ENCODE data around the gene SP1.
"Not testable (repeated sequence)": the region's sequence is repeated elsewhere in the genome, so short reads cannot be mapped to it uniquely, and the experiment has no call there.

Gene SP1

DNA sequence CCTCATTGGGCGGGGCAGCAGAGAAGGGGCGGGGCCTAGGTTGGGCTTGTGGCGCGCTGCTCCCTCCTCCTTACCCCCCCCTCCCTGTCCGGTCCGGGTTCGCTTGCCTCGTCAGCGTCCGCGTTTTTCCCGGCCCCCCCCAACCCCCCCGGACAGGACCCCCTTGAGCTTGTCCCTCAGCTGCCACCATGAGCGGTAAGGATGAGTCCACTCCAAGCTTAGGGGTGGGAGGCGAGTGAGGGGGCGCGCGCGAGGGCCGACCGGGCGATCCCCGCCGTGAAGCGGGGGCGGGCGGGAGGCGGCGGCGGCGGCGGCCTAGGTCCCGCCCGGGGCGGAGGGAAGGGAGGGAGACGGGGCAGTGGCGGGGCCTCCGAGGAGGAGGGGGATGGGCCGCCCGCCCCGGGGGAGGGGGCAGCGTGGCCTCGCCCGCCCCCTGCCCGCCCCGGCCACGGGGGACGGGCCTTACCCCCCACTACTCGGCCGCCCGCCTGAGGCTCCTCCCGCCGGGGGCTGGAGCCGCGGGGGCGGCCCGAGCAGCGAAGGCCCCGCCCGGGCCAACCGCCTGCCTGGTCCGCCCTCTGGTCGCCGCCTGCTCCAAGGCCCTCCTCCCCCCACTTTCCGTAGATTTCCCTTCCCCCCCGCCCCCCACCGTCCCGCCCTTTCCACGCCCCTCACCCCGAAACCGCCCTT, at the start of gene SP1:
Gene SP1 (plus strand): TSS at position 73 of the 690 bp plus-strand sequence. CDS start 116 bp downstream, at position 189.
- DNase-seq, result peak; percentile 84 to 88

DNA sequence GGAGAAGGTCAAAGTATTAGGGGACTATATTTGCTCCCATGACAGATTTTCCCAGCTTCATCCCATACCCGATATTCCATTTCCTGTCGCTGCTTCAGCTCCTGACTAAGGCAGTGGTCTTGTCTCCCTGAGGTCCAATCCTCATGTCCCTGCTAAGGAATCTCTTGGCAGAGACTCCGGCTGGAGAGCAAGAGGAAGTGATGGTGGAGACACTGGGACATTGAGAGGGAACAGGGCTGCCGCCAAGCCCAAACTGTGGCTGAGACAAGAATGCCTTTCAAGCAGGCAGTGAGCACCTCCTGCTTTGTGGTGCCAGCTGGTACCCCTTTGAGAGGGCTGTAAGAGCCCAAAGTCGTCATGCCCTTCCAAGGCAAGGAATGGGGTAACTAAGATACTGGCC, 49.3 kb upstream of the SP1 start:
- DNase-seq, result no peak

- not testable (repeated sequence) for DNase-seq
Observed at GRCh38 chr12:53332339-53332738, 47.6 kb upstream of the SP1 start.

DNA sequence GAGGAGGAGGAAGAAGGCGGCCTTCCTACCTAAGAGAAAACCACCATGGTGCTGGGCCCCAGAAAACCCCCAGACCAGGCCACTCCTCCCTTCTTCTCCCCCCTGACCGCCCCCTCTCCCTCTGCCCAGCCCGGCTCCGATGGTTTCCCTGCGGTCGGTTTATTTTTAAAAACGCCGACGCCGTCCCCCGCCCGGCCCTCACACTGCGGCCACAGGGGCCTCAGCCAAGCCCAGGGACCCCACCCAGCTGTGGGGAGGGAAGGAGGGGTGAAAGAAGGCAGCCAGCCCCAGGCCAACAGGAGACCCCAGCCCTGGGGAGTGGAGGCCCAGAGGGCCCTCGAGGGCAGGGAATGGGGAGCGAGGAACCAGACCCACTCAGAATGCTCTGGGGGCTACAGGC, 47.2 kb upstream of the SP1 start:
- DNase-seq, result no peak

DNA sequence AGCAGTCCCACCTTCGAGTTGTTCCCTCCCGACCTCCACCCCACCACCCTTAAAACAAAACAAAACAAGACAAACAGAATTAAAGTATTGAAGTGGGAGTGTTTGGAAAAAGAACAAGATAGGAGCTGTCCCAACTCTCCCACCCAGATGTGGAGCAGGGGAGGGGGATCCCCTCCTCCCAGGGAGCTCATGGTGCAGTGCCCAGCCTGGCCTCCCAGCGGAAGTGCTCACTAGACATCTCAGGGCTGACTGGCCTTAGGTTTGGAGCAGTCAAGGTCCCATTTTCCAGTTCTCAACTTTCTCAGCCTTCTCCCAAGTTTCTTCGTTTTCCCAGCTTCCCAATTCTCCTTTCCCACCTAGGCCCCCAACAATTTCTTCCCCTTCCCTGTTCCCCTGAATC, 46.7 kb upstream of the SP1 start:
- no peak for DNase-seq

GRCh38 chr12:53333845-53334244, 46.1 kb upstream of the SP1 start:
- DNase-seq, result no peak

GRCh38 chr12:53334822-53335221, 45.2 kb upstream of the SP1 start:
- no peak for DNase-seq

DNA sequence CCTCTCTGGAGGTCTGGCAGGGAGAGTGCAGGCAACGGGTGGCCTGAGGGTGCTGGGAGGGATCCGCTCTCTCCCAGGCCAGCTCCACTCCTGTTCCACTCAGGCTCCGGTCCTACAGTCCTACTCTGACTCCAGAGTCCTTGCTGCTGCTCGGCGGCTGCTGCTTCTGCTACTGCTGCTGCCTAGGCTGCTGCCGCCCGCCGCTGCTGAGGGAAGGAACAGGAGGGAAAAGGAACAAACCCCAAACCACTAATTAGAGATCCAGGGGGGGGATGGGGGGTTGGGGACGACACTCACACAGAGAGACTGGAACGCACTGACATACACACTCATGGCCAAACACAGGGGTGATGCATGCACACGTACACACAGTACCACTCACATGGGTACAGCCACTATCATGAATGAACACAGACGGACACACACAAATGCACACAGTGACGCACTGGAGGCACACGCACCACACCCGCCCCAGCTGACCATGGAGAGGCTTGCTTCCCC, 43.7 kb upstream of the SP1 start, which contains the start of gene SP7:
Gene SP7 (minus strand): TSS at position 174 of the 501 bp plus-strand sequence. CDS start 708 bp downstream, outside the sequence.
- DNase-seq, result no peak

DNA sequence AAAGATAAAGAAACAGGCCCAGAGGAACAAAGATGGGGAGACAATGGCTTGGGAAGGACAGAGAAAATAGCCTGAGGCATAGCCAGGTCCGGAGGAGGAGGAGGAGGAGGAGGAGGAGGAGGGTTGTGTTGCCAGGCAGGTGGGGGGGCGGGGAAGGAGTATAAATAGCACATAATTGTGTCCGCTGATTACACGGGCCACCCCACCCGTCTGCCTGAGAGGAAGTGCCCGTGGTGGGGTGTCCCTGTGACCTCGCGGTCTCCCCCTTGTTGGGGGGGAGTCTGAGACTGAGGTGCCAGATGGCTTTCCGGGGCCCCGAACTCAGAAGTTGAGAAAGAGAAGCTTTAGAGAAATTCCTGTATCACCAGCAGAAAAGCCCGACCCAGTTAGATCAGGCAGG, 42.0 kb upstream of the SP1 start:
- DNase-seq, result no peak

DNA sequence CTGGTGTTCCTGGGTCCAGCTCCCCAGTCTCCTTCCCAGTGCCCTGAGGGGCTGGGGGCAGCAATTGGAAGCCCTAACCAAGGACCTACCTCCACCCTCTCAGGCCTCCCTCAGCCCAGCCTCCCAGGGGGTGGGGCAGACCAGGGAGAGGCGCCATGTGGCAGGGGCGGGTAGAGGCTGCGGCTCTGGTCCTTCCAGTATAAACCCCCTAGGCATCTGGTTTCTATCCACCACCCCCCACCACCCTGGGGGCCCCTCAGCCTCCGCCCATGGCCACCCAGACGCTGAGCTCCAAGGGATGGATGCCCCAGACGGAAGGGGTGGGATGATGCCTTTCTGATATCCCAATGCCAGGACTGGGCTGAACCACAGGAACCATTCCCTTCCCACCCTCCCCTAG, 41.1 kb upstream of the SP1 start:
- no peak for DNase-seq

- DNase-seq, result no peak
Observed at GRCh38 chr12:53340398-53340797, 39.6 kb upstream of the SP1 start.

DNA sequence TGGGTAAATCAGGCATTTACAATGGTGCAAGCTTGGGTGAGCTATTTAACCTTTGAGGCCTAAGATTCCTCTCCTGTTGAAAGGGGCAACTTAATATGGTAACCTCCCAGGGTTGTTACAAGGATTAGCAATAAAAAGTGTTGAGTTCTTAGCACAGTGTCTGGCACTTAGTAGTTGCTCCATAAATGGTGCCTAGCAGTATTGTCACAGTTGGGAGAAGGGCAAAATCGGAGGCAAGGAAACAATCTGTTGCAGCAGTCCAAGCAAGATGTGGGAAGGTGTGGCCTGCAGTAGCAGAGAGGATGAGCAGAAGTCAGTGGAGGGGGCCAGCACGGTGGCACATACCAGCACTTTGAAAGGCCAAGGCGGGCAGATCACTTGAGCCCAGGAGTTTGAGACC, 36.5 kb upstream of the SP1 start:
- DNase-seq, result no peak

DNA sequence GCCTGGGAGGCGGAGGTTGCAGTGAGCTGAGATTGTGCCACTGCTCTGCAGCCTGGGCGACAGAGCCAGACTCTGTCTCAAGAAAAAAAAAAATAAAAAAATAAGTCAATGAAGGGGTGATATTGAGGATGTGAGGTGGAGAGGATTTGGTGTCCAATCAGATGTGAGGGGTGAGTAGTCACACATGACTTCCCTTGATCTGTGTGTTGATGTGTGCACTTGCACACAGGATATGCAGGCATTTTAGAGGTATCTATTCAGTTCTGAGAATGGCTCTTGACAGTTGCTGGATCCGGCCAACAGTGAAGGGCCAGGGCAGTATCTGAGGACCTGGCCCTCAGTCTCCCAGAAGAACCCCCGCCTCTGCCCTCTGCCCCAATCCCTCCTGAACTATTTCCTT, 36.0 kb upstream of the SP1 start:
- no peak for DNase-seq

DNA sequence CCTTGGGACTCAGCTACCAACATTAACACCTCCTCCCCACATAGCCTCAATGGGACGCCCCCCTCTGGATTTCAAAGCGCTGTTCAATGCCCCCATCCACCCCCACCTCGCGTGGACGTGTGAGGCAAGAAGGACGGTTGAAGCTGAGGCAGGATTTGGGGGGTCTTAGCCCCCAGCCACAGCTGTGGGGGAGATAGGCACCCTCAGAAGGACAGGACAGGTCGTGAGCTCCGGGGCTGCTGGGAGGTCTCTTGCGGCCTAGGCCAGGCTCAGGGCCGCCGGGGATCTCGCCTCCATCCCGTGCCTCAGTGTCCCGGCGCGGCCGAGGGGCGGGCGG, 35.5 kb upstream of the SP1 start:
- no peak for DNase-seq

- peak; percentile 82 to 91 for DNase-seq
Observed at GRCh38 chr12:53344824-53345485, 35.0 kb upstream of the SP1 start.

DNA sequence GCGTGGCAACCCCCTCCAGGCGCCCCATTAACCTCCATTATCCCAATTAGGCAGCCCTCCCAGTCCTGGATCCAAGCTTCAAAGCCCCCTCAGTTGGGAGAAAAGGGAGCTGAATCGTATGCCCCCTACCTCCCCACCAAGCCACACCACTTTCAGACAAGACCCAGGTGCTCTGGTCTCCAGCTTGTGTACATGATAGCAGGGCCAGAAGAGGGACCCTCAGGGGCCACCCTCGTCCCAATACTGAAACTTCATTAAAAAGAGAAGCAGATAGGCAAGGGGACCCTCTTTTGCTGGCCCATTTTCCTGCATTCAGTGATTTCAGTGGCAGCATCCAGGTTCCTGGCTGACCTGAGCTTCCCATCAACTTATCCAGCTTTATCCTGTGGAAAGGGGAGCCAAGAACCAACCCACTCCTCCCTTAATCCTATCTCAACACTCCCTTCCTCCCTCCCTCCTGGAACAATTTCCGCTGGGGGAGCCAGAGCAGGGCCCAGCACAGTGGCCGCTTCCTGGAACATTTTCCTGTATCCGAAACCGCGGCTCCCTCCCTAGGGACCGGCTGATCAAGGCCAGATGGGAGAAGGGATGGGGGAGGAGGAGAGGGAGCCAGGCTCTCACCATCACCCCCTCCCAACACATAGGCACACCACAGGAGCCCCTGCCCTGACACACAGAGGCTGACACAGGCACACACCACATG, 34.3 kb upstream of the SP1 start:
- no peak for DNase-seq

DNA sequence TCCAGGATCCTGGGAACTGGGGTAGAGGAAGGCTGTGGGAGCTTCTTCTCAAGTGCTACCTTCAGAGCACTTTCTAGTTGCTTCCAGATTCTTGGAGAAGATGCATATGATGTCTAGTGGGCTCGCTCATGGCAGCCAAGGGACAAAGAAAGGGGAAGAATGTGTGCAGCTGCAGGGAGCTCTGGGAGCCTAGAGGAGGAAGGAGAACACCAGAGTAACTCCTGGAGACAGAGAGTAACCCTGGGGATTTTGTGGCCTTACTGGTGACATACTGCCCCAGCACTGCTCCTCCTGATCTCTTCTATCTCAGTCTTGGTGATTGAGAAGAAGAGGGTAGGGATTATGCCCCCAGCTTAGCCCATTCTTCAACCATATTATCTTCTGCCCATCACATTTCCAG, 33.5 kb upstream of the SP1 start:
- no peak for DNase-seq

DNA sequence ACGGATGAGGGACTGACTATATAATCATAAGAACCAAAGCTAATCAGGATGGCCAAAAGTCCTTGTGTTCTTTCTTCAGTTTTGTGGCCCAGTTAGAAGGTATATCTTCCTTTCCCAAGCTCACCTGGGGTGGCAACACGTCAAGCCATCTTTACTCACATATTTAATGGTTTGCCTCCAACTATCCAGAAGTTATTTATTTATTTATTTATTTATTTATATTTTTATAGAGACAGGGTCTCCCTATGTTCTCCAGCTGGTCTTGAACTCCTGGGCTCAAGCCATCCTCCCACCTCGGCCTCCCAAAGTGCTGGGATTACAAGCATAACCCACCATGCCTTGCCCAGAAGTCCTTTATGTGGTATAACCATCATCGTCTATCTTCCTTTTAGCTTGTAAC, 32.1 kb upstream of the SP1 start:
- no peak for DNase-seq

DNA sequence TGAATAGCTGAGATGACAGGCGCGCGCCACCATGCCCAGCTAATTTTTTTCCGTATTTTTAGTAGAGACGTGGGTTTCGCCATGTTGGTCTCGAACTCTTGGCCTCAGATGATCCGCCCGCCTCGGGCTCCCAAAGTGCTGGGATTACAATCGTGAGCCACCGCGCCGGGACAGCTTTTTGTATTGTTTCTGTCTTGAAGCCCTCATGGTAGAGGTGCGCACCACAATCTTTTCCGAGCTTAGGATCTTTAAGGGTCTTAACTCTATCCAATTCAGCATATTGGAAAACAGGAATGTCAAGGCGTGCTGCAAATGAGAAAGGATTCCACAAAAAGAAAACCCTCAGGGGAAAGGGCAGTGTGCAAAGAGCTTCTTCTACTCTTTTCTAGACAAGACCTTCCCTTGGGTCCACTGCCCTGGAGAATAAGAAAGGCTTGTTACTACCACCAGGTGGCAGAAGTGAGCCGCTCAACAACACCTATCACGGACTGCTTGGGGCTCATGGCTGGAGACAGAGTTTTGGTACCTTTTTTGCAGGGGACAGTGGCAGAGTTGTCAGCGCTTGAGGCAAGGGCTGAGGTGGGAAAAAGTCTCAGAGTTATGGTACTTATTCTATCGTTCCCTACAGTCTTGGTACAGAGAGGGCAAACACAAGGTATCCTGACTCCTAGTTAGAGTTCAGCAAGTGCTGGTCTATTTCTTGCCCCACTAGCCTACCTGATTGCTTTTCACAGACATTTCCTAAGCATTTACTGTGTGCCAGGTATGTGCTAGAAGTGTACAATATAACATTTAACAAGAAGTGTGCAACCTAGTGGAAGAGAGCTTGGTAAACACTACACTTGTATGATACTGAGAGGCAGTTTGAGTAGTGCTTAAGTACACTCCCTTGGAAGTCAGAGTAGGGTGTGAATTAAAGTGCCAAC, 27.4 kb upstream of the SP1 start:
- peak; percentile 79 to 83 for DNase-seq

DNA sequence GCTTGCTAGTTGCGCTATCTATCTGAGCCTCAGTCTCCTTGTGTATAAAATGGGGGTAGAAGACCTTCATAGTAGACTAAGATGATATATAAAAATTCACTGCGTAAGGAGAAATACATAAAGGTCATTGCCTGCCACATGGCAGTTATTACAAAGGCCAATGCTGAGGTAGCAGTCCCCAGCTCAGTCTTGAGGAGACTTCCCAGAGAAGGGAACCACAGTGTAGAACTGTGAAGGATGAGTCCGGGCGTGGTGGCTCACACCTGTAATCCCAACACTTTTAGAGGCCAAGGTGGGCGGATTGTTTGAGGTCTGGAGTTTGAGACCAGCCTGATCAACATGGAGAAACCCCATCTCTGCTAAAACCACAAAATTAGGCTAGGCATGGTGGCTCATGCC, 26.7 kb upstream of the SP1 start:
- no peak for DNase-seq

DNA sequence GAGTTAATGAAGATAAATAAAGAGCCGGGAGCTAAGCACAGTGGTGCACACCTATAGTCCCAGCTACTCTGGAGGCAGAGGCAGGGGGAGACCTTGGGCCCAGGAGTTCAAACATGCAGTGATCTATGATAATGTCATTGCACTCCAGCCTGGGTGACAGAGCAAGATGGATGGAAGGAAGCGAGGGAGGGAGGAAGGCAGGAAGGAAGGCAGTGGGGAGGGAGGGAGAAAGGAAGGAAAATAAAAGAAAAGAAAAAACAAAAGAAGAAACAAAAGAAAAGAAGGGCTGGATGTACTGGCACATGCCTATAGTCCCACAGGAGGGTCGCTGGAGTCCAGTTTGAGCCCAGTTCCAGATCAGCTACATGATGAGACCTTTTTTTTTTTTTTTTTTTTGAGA, 24.9 kb upstream of the SP1 start:
- no peak for DNase-seq

GRCh38 chr12:53358836-53359419, 21.0 kb upstream of the SP1 start:
- no peak for DNase-seq

Data from hippocampal formation (tissue), 2 donors.